ENCODE data around the gene DMAC2L.
A peak's percentile ranks its signal among the peaks of the same experiment; 100 is the strongest.
"Not testable (repeated sequence)": the region's sequence is repeated elsewhere in the genome, so short reads cannot be mapped to it uniquely, and the experiment has no call there.

Gene DMAC2L

DNA sequence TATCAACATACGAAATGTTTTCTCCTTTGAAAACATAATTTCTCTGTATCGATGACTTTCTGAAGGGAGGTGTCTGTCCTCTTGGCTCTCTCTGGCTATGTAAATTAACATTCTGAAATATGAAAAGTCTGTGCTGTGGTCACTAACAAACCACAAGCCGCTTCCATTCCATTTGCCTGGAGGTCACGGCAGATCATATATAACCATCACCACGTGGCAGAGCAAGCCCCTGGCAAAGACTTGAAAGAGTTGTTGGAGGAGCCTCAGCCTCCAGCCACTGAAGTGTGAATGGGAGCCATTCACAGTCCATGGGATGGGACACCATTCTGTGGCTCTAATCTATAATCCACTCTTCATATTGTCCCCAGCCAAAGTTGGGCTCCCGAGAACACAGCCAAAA is 45.0 kb downstream of the DMAC2L start:
- DNase-seq, result no peak

DNA sequence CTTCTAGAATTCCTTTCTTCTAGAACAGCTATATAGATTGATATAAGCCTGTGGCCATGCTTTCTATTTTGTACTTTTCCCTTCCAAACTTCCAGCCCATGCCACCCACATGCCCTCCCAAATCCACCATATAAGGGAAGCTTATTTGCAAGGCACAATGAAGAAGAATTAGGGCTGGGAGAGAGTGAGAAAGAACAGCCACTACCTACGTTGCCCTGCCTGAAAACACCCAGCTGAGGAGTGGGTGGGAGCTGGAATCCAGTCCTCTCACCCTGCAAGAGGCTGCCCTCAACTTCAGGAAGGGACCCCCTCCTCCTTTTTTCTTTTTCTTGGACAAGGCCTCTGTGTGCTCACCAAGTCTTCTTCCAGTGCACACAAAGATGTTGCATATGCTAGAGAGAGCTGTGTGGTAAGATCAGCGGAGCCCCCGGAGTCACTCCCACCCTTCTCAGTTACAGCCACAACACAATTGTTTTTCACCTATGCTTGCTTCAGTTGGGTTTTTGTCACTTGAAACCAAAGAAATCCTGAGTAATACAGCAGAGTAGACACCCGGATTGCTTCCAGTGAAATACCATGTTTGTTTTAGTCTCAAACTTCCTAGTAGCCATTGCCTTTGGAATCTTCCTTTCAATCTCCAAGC is 45.8 kb downstream of the DMAC2L start:
- DNase-seq, result no peak

DNA sequence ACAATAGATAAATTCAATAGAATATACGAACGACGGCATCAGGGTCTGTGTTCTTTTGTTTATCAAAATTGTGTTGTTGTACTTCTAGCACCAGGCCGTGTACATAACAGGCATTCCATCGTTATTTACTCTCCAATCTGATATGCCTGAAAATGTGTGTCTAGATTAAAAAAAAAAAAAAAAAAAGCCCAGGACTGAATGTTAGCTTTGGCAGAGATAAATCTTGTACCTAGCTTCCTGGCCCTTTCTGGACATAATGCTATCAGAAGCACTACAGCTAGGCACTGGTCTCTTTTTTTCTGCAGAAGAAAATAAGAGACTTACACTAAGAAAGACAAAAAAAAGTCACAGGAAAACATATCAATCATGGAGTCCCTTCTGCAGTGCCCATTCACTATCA is 47.5 kb downstream of the DMAC2L start:
- no peak for DNase-seq

DNA sequence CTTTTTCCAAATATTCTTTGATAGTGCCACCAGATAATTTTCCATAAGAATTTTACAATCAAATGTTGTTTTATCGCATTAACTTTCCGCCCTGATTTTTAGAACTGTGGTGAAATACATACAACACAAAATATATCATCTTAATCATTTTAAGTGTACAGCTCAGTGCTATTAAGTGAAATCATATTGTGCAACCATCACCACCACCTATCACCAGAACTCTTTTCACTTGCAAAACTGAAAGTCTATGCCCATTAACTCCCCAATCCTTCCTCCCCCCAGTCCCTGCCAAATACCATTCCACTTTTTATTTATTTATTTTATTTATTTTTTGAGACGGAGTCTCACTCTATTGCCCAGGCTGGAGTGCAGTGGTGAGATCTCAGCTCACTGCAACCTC is 48.0 kb downstream of the DMAC2L start:
- no peak for DNase-seq

DNA sequence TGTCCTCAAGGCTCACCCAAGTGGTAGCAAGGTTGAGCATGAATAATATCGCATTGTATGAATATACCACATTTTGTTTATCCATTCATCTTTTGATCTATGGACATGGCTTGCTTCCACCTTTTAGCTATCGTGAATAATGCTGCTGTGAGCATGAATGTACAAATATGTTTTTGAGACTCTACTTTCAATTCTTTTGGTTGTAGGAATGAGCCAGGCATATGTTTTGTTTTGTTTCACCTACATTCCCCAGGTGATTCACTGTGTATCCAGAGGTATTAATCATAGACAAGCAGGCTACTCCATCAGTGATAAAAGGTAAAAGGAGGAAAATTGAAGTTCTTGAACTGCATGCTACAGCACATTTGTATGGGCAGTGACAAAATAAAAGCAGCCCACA is 48.7 kb downstream of the DMAC2L start:
- DNase-seq, result no peak

DNA sequence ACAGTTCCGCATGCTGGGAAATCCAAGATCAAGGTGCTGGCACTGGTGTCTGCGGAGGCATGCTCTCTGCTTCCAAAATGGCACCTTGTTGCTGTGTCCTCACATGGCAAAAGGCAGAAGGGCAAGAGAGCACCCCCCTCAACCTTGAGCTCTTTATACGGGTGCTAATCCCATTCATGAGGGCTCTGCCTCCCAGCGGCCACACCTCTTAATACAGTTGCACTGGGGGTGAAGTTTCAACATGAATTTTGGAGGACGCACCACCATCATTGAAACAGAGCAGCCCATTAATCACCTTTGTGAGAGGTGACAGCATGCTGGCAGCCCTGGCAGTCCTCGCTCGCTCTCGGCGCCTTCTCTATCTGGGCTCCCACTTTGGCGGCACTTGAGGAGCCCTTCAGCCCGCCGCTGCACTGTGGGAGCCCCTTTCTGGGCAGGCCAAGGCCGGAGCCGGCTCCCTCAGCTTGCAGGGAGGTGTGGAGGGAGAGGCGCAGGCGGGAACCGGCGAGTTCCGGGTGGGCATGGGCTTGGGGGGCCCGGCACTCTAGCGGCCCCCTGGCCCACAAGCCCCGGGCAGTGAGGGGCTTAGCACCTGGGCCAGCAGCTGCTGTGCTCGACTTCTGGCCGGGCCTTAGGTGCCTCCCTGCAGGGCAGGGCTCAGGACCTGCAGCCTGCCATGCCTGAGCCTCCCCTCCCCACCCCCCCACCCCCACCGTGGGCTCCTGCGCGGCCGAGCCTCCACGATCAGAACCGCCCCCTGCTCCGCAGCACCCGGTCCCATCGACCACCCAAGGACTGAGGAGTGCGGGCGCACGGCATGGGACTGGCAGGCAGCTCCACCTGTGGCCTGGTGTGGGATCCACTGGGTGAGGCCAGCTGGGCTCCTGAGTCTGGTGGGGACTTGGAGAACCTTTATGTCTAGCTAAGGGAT is 49.6 kb downstream of the DMAC2L start:
- DNase-seq, result not testable (repeated sequence)

DNA sequence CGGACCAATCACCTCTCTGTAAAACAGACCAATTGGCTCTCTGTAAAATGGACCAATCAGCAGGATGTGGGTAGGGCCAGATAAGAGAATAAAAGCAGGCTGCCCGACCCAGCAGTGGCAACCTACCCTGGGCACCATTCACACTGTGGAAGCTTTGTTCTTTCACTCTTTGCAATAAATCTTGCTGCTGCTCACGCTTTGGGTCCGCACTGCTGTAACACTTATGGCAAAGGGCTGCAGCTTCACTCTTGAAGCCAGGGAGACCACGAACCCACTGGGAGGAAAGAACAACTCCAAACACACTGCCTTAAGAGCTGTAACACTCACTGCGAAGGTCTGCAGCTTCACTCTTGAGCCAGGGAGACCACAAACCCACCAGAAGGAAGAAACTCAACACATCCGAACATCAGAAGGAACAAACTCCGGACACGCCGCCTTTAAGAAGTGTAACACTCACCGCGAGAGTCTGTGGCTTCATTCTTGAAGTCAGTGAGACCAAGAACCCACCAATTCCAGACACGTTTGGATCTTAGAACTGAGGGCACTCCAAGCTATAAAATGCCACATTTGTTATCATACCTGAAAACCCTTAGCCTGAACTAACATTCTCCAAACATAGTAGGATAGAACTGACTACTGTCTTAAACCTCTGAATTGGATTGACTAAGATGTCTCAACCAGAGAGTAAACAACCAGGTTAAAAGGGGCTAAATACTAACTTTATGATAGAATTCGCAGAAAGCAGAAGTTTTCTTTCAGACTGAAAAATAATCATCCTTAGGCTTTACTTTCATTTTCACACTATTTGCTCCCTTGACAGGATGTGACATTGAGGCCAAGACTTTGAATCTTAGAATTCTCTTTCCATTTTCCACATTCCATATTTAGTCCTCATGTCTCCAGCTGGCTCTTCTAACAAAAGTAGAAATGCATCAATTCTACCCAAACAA is 50.9 kb downstream of the DMAC2L start:
- peak; percentile 15 for DNase-seq

DNA sequence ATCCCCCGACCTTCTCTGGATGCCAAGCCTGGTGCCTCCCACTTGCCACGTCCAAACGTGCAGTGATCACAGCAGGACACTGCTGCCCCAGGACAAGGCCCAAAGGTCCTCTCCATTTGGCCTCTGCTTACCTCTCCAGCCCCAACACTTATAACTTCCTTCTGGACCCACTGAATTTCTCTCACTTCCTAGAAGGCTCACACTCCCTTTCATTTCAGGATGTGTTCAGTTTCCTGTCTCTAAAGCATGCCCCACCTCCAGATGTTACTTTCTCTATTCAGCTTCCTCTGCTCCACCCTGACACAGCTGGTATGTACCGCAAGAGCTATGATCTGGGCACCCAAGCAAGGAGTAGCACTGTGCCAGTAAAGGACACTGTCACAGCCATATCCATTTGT is 51.6 kb downstream of the DMAC2L start:
- peak; percentile 57 for DNase-seq

DNA sequence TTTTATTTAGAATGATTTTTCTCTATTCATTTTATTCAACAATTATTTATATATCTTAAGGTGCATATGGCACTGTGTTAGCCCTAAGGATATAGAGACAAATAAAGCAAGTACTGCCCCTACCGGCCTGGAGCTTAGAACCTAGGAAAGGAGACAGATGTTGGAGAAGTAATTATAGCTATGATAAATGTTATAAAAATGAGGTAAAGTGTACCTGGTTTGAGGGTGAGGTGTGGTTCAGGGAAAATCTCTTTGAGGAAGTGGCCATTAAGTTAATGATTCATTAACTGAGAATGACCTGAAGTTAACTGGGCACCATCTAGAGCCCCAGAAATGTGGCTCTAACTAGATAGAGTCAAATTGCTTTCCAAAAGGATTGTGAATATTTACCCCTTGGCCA is 52.7 kb downstream of the DMAC2L start:
- no peak for DNase-seq

DNA sequence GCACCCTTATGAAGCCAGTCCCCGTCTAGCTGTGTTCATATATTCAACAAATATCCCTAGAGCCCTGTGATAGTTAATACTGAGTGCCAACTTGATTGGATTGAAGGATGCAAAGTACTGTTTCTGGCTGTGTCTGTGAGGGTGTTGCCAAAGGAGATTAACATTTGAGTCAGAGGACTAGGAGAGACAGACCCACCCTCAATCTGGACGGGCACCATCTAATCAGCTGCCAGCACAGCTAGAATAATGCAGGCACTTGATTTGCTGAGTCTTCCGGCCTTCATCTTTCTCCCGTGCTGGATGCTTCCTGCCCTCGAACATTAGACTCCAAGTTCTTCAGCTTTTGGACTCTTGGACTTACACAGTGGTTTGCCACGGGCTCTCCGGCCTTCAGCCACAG is 53.4 kb downstream of the DMAC2L start:
- not testable (repeated sequence) for DNase-seq

DNA sequence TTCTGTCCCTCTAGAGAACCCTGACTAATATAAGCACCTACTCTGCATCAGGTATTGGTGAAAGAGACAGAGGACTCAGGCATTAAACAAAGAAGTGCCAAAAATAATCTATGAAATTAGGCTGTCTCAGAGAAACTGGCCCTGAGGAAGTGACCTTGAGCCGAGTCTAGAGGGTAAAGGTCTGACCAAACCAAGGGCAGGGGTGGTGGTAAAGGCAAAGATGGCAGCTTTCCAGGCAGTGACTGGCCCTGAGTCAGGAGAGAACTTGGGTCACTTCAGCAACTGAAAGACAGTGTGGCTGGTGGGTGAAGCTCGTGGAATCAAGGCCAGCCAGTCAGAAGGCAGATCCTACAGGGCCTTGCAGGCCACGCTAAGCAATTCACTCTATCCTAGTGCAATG is 54.0 kb downstream of the DMAC2L start:
- DNase-seq, result no peak

DNA sequence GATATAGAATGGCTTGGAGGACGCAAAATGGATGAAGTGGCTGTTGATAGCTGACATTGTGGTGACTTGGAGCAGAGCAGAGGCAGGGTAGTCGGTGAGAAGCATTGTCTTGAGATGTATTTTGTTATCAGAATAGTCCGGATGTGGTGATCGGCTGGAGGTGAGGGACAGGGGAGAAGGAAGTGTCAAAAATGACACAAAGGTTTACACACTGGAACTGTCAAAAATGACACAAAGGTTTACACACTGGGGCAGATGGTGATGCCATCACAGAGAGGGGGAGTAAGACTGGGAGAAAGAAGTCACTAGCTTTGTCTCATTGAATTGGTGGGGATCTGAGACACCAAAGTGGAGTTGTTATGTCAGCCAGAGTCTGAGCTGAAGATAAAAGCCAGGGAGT is 54.5 kb downstream of the DMAC2L start:
- no peak for DNase-seq

DNA sequence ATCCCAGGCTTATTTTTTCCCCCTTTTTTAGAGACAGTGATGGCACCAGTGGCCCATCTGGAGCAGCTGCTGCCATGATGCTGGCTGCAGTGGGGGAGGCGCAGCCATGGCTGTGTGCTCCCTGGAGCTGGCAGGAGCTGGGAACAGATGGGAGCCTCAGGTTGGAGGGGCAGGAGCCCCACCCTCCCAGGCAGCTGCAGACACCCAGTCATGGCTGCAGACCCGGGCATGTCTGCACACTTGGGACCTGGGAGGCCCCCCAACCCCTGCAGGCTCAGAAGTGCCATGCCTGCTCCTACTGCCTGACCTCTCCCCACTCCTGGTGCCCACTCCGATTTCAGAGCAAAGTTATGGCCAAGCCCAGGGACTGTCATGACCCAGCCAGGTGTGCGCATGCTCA is 59.4 kb downstream of the DMAC2L start:
- no peak for DNase-seq

DNA sequence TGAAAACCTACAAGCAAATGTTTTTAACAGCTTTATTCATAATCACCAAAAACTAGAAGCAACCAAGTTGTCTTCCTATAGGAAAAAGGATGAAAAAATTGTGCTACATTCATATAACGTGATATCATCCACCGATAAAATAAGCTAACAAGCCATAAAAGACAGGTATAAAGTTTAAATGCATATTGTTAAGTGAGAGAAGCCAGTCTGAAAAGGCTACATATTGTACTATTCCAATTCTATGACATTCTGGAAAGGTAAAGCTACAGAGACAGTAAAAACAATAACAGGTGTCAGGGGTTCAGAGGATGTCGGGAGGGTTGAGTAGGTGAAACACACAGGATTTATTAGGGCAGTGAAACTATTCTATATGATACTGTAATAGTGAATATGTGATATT is 61.8 kb downstream of the DMAC2L start:
- DNase-seq, result no peak

DNA sequence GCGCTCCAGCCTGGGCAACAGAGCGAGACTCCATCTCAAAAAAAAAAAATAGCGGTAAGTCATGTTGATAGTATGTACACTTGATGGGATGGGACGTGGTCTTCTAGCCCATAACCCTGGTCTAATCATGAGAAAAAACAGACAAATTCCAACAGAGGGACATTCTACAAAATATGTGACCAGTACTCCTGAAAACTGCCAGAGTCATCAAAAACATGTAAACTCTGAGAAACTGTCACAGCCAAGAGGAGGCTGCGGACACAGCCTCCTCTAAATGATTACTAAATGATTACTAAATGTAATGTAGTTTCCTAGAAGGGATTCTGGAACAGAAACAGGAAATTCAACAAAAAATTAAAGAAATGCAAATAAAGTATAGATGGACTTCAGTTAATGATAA is 63.6 kb downstream of the DMAC2L start:
- no peak for DNase-seq

Measured in CD4-positive, alpha-beta T cell treated with Interleukin-6 for 4 hours (primary cell).